ENCODE data around the gene TRIM7. TPM values are rescaled to one million over a fixed set of nuclear protein-coding genes. Genes with fewer than 3 reads are reported as not detected.

Gene TRIM7
- total and polyA plus RNA-seq, 9 of the 15 experiments (the other 6 are each of a cell fraction or from before 2014, with no cell fraction given), result 2.6 to 14.9 (median 8.9) TPM

GRCh38 chr5:181191526-181192336, 13.3 kb downstream of the TRIM7 start (continued):
- TF ChIP-seq, protein P1, sequence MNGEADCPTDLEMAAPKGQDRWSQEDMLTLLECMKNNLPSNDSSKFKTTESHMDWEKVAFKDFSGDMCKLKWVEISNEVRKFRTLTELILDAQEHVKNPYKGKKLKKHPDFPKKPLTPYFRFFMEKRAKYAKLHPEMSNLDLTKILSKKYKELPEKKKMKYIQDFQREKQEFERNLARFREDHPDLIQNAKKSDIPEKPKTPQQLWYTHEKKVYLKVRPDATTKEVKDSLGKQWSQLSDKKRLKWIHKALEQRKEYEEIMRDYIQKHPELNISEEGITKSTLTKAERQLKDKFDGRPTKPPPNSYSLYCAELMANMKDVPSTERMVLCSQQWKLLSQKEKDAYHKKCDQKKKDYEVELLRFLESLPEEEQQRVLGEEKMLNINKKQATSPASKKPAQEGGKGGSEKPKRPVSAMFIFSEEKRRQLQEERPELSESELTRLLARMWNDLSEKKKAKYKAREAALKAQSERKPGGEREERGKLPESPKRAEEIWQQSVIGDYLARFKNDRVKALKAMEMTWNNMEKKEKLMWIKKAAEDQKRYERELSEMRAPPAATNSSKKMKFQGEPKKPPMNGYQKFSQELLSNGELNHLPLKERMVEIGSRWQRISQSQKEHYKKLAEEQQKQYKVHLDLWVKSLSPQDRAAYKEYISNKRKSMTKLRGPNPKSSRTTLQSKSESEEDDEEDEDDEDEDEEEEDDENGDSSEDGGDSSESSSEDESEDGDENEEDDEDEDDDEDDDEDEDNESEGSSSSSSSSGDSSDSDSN (IDR thresholded peaks at IDR 0.05; ENCODE audit: borderline replicate concordance in 1 of 2, low read depth in 2 of 2, low read length in 2 of 2), result peak; percentile 27 to 54; a peak in 1 of 4 replicates
- peak; percentile 80 for TF ChIP-seq HNRNPLL (IDR thresholded peaks at IDR 0.05; ENCODE audit: low read depth, low read length, poor library complexity, severe bottlenecking)
- no peak for TF ChIP-seq ZNF140 (CRISPR knock-in tag; IDR thresholded peaks at IDR 0.05)
- no peak for TF ChIP-seq NR2C1 (IDR thresholded peaks at IDR 0.05)
- peak; percentile 67 for TF ChIP-seq NR2C1 (tag; IDR thresholded peaks at IDR 0.05)
- peak; percentile 83; the same call in 1 of the 2 replicates for TF ChIP-seq OTX1 (CRISPR knock-in tag; IDR thresholded peaks at IDR 0.05)
- TF ChIP-seq NFYB (IDR thresholded peaks at IDR 0.05; ENCODE audit: extremely low read depth, insufficient read length), result no peak
- peak; percentile 56 to 80; a peak in 2 of 4 replicates for TF ChIP-seq SIN3A (IDR thresholded peaks at IDR 0.05; ENCODE audit: borderline replicate concordance in 2 of 2, control insufficient read depth in 1 of 2, low read depth in 2 of 2, low read length in 2 of 2)
- TF ChIP-seq RUNX1 (IDR thresholded peaks at IDR 0.05; ENCODE audit: low read depth), result no peak
- TF ChIP-seq CHD2 (IDR thresholded peaks at IDR 0.05; ENCODE audit: low read depth, low read length), result peak; percentile 46; the same call in 1 of the 2 replicates
- peak; percentile 84 for TF ChIP-seq BHLHE40 (IDR thresholded peaks at IDR 0.05; ENCODE audit: low read length)
- TF ChIP-seq TBP (optimal IDR thresholded peaks at IDR 0.05; ENCODE audit: low read depth, low read length), result peak; percentile 100
